Left lung (tissue), 10 donors: Measurements from ENCODE around the gene ZFYVE16. TPM values are rescaled to one million over a fixed set of nuclear protein-coding genes. Genes with fewer than 3 reads are reported as not detected.
A peak's percentile ranks its signal among the peaks of the same experiment; 100 is the strongest.

ENCODE experiments used
- ATAC-seq: fragments of 200-7000 bp; cut with Tn5 transposase; one replicate; pipeline ENCODE4 v1.9.1; 2020; ENCODE audit warnings: moderate library complexity
- DNase-seq, 4 donors: peaks; one replicate each; pipeline ENCODE4 v3.0.0-alpha.2; 2013 to 2020
- H3K27ac ChIP-seq, 2 donors: fragments of 200-600 bp; sonication (generic) in 1 of 2; one replicate each; pipeline versions ENCODE4 v1.5.0 to v1.8.0; 2020 to 2021
- H3K27me3 ChIP-seq, 2 donors: fragments of 200-600 bp; sonication (generic) in 1 of 2; one replicate each; pipeline versions ENCODE4 v1.5.0 to v1.8.0; 2020 to 2021
- H3K36me3 ChIP-seq, 2 donors: fragments of 200-600 bp; sonication (generic) in 1 of 2; one replicate each; pipeline versions ENCODE4 v1.5.0 to v1.8.0; 2020 to 2021
- H3K4me1 ChIP-seq, 2 donors: fragments of 200-600 bp; one replicate each; pipeline ENCODE4 v1.8.0; 2021
- H3K4me3 ChIP-seq, 2 donors: fragments of 200-600 bp; sonication (generic) in 1 of 2; one replicate each; pipeline versions ENCODE4 v1.5.0 to v1.8.0; 2020 to 2021; ENCODE audit warnings: mild to moderate bottlenecking in 1 of 2
- H3K9me3 ChIP-seq, 2 donors: fragments of 200-600 bp; sonication (generic) in 1 of 2; one replicate each; pipeline versions ENCODE4 v1.5.0 to v1.8.0; 2020 to 2021
- intact Hi-C, 2 donors: fragments of 100-400 bp; cut with DNase I; formaldehyde crosslinking; loops; one replicate each; pipeline versions ENCODE4 v1.11.2 to v1.14.2; 2022
- polyA plus RNA-seq, 6 donors: library from polyadenylated mRNA; unstranded; fragments of 120-200 nt; gene quantifications; one replicate each; pipeline ENCODE4 v1.2.1, GENCODE V29; 2013; ENCODE audit not compliant: insufficient read length in 6 of 6
- total RNA-seq, 2 donors: library from RNA; stranded (reverse); fragmentation: NEBNext Ultra II Directional; extraction: Animal tissue kit (Norgen Biotek cat#: 25700); gene quantifications; one replicate each; pipeline ENCODE4 v1.2.1, GENCODE V29; 2021
- TF ChIP-seq, protein P1 (sequence below), 2 donors: fragments of 200-600 bp; sonication (generic) in 1 of 2; IDR thresholded peaks; one replicate each; pipeline versions ENCODE4 v1.5.0 to v1.8.0; 2021; ENCODE audit warnings: antibody characterized with exemption in 2 of 2
- donor health status: DM: no; HTN: yes; CAD: no.
- donor health status: DM: no; HTN: no; CAD: no.

ZFYVE16 gene
- total and polyA plus RNA-seq, 8 donors, result 56.3 to 104 (median 73.5) TPM

DNA sequence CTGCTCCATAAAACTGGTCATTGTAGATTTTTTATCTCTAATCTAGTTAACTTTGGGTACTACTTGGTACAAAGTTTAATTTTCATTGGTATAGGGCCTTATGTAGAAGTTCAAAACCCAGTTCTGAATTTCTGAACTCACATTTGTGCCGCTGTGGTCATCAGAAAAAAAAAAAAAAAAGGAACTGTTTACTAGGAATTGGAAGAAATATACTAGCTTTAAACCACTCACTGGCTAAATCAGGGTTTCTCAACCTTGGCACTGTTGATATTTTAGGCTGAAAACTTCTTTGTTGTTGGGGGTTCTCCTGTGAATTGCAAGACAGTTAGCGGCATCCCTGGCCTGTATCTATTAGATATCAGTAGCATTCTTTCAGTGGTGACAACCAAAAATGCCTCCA lies 4.1 kb upstream of the ZFYVE16 start:
- TF ChIP-seq, protein P1, sequence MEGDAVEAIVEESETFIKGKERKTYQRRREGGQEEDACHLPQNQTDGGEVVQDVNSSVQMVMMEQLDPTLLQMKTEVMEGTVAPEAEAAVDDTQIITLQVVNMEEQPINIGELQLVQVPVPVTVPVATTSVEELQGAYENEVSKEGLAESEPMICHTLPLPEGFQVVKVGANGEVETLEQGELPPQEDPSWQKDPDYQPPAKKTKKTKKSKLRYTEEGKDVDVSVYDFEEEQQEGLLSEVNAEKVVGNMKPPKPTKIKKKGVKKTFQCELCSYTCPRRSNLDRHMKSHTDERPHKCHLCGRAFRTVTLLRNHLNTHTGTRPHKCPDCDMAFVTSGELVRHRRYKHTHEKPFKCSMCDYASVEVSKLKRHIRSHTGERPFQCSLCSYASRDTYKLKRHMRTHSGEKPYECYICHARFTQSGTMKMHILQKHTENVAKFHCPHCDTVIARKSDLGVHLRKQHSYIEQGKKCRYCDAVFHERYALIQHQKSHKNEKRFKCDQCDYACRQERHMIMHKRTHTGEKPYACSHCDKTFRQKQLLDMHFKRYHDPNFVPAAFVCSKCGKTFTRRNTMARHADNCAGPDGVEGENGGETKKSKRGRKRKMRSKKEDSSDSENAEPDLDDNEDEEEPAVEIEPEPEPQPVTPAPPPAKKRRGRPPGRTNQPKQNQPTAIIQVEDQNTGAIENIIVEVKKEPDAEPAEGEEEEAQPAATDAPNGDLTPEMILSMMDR (IDR thresholded peaks at IDR 0.05), result no peak
- Histone ChIP-seq H3K36me3 (no peaks in the 10 kb centered on the region), H3K27me3 (no peaks in the 10 kb centered on the region), H3K27ac (no peak overlapping the region), H3K9me3 (no peaks in the 10 kb centered on the region), H3K4me3 (no peak overlapping the region), H3K4me1 (peaks cover 1 to 24% of the 10 kb centered on the region in 2 donors)
- ATAC-seq (no peak), DNase-seq (no peak)
- intact Hi-C loops, result no loop called here

DNA sequence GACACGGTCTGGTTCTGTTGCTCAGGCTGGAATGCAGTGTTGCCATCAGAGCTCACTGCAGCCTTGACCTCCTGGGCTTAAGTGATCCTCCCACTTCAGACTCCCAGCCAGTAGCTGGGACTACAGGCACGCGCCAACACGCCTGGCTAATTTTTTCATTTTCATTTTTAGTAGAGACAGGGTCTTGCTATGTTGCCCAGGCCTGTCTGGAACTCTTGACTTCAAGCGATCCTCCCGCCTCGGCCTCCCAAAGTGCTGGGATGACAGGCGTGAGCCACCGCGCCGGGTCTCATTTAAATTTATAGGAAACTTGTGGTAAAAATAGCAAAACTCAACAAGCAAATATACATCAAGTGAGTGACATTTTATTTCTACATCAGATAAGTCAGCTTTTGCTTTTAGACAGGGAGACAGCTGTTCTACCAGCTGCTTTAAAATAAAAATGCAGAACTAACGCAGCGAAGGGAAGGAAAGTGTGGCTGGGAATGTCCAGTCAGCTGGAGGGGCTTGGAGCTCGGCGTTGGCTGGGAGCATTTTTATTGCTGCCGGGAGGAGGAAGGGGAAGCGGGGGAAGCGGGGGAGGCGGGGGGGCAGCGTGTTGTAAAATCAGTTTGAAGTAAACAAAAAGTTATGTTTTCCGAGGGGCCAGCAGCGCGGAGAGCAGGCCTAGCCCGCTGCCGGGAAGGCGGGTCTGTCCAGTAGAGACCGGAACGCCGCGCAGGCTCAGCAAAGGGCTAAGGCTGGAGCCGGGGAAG lies 707 bp upstream of the ZFYVE16 start:
- Histone ChIP-seq H3K4me3 (peak overlapping the region; percentile 96 to 97), H3K27me3 (no peaks in the 10 kb centered on the region), H3K27ac (peak overlapping the region; percentile 96 to 100), H3K36me3 (no peaks in the 10 kb centered on the region), H3K4me1 (peaks cover 6 to 47% of the 10 kb centered on the region in 2 donors), H3K9me3 (no peaks in the 10 kb centered on the region)
- DNase-seq, result peak in 2 of 4 donors; percentile 38 to 93
- ATAC-seq, result peak; percentile 76
- intact Hi-C loops, result no loop called here
- TF ChIP-seq, protein P1 (IDR thresholded peaks at IDR 0.05), result no peak

DNA sequence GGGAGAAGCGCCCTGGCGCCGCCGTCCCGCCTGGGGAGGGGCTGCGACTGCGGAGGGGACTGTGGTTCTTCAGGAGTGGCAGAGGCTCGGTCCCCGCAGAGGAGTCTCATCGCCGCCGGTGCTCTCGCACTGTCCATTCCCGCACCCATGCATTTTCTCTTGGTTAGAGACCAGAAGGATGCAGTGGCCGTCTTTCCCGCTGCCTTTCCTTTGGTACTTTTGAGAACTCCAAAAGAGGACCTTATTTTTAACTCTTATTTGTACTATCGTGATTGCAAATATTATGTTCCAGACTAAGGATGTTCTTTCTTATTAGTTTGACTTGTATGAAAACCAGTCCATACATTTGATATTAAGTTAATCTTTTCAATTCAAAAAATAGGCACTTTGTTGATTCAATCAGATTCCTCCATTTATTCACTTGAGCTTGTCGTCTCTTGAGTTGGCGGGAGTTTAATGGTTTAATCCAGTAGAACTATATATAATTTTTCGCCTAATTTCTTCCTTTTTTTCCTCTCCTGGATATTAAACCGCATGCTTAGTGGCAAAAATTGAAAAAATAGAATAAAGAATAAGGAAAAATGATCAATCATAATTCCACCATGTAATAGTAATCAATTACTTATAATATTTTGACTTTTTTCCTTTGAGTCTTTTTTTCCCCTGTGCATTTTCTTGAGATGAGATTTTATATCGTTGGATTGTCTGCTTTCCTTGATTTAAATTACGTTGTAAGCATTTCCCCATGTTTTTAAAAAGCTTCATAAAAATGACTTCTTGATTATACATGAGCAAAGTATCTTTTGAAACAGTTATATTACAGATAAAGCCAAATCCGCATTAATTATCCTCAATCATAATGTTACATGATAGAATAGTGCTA lies 861 bp downstream of the ZFYVE16 start:
- Histone ChIP-seq H3K27me3 (no peaks in the 10 kb centered on the region), H3K4me3 (peak overlapping the region; percentile 96 to 97), H3K36me3 (no peaks in the 10 kb centered on the region), H3K4me1 (peaks cover 6 to 52% of the 10 kb centered on the region in 2 donors), H3K9me3 (no peaks in the 10 kb centered on the region), H3K27ac (peak overlapping the region; percentile 96 to 100)
- TF ChIP-seq, protein P1 (IDR thresholded peaks at IDR 0.05), result no peak
- DNase-seq, result peak in 3 of 4 donors; percentile 70 to 92 (median 82)
- ATAC-seq, result peak; percentile 79
- intact Hi-C loops, result no loop called here

DNA sequence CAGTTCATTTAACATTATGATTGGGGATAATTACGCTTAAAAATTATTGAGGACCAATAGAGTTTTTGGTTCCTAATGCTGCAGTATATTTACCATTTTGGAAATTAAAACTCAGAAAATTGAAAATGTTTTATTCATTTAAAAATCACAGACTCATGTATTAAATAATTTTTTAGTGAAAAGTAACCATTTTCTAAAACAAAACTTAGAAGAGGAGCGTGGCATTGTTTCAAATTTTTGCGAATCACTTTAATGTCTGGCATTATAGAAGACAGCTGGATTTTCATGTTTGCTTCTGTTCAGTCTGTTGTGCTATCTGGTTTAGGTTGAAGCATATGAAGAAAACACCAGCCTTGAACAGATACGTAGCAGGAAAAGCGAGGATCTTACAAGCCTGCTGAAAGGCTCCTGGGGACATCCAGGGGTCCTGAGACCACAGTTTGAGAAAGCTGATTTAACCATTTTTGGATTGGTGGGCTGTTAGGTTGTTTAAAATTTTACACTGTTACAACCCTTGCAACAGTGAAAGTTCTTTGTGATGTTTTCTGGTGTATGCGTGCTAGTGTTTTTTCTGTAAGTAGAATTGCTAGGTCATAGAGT lies 1.6 kb downstream of the ZFYVE16 start:
- ATAC-seq (no peak), DNase-seq (peak in 2 of 4 donors; percentile 28 to 36)
- peak overlapping the region; percentile 96 to 97 for H3K4me3 ChIP-seq
- H3K27me3 ChIP-seq, result no peaks in the 10 kb centered on the region
- TF ChIP-seq, protein P1 (IDR thresholded peaks at IDR 0.05), result no peak
- intact Hi-C loops, result no loop called here
- no peaks in the 10 kb centered on the region for H3K36me3 ChIP-seq
- H3K9me3 ChIP-seq, result no peaks in the 10 kb centered on the region
- no peak overlapping the region for H3K27ac ChIP-seq
- peaks cover 6 to 59% of the 10 kb centered on the region in 2 donors for H3K4me1 ChIP-seq
